ENCODE measurements around the gene ABI1.

DNA sequence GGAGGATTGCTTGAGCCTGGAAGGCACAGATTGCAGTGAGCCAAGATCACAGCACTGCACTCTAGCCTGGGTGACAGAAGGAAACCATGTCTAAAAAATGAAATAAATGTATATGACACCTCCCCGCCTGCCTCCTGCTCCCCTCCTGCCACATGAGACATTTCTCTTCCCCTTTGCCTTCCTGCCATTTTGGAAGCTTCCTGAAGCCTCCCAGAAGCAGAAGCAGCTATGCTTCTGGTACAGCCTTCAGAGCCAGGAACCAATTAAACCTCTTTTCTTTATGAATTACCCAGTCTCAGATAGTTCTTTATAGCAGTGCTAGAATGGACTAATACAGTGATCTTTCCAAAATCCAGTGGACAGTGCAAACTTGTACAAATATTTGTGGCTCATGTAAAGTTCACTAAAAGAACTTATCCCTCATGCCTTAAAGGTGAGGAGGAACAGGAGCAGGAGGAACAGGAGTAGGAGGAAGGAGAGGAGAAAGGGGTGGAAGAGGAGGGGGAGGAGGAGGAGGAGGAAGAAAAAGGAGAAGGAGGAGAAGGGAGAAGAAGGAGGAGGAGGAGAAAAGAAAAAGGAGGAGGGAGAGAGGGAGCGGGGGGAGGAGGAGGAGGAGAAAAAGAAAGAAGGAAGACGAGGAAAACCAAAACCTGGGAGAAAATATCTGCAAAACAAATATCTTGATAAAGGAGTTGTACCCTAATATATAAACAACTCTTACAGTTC is 2.8 kb upstream of the ABI1 start:
- TF ChIP-seq, protein P1, sequence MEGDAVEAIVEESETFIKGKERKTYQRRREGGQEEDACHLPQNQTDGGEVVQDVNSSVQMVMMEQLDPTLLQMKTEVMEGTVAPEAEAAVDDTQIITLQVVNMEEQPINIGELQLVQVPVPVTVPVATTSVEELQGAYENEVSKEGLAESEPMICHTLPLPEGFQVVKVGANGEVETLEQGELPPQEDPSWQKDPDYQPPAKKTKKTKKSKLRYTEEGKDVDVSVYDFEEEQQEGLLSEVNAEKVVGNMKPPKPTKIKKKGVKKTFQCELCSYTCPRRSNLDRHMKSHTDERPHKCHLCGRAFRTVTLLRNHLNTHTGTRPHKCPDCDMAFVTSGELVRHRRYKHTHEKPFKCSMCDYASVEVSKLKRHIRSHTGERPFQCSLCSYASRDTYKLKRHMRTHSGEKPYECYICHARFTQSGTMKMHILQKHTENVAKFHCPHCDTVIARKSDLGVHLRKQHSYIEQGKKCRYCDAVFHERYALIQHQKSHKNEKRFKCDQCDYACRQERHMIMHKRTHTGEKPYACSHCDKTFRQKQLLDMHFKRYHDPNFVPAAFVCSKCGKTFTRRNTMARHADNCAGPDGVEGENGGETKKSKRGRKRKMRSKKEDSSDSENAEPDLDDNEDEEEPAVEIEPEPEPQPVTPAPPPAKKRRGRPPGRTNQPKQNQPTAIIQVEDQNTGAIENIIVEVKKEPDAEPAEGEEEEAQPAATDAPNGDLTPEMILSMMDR (IDR thresholded peaks at IDR 0.05; ENCODE audit: borderline replicate concordance, extremely low read depth, low read length, poor library complexity, severe bottlenecking) = no peak
- TF ChIP-seq EZH2 (IDR thresholded peaks at IDR 0.05; ENCODE audit: borderline replicate concordance, low read depth, low read length, severe bottlenecking) = no peak

All from DND-41 (cell line).